HS-27A (cell line): Measurements from ENCODE around the gene PAN2.
A peak's percentile ranks its signal among the peaks of the same experiment; 100 is the strongest.
"Not testable (repeated sequence)": the region's sequence is repeated elsewhere in the genome, so short reads cannot be mapped to it uniquely, and the experiment has no call there.

Experiments
- DNase-seq: peaks from one replicate; pipeline ENCODE4 v3.0.0-alpha.2; 2012; ENCODE audit warnings: low read depth, missing footprints

PAN2 gene

GRCh38 chr12:56333679-56334489, at the start of gene PAN2:
TSS of gene PAN2 (minus strand) at chr12:56334000. CDS start at chr12:56333094, 906 bp downstream.
- peak; percentile 95 for DNase-seq

- DNase-seq: no peak
These were observed 48.8 kb upstream of the PAN2 start for GRCh38 chr12:56382611-56383010.

GRCh38 chr12:56377989-56378316, 44.2 kb upstream of the PAN2 start:
- no peak for DNase-seq

- DNase-seq: no peak
These were observed 43.6 kb upstream of the PAN2 start for GRCh38 chr12:56377310-56377988.

GRCh38 chr12:56375598-56376434, 42.0 kb upstream of the PAN2 start:
- no peak for DNase-seq

- no peak for DNase-seq
These were observed 41.2 kb upstream of the PAN2 start for GRCh38 chr12:56374726-56375597.

- DNase-seq: no peak
These were observed 39.7 kb upstream of the PAN2 start for GRCh38 chr12:56373515-56373914.

- DNase-seq: no peak
These were observed 33.1 kb upstream of the PAN2 start for GRCh38 chr12:56366948-56367347.

GRCh38 chr12:56362130-56363059, 28.6 kb upstream of the PAN2 start, which contains the start of gene APOF:
TSS of gene APOF (minus strand) at chr12:56362857. CDS start at chr12:56362745, 112 bp downstream.
- no peak for DNase-seq

GRCh38 chr12:56361487-56362129, 27.8 kb upstream of the PAN2 start:
- DNase-seq: no peak

GRCh38 chr12:56359851-56360767, 26.3 kb upstream of the PAN2 start, which contains the start of gene STAT2:
TSS of gene STAT2 (minus strand) at chr12:56360107. CDS start at chr12:56356571, 3,536 bp downstream.
- DNase-seq: peak; percentile 99

GRCh38 chr12:56358836-56359532, 25.2 kb upstream of the PAN2 start:
- peak; percentile 45 for DNase-seq

GRCh38 chr12:56351325-56351724, 17.5 kb upstream of the PAN2 start:
- no peak for DNase-seq

- DNase-seq: no peak
These were observed 16.9 kb upstream of the PAN2 start for GRCh38 chr12:56350662-56351061.

- DNase-seq: no peak
These were observed 15.0 kb upstream of the PAN2 start for GRCh38 chr12:56348776-56349175.

GRCh38 chr12:56347255-56347654, 13.5 kb upstream of the PAN2 start:
- not testable (repeated sequence) for DNase-seq

- no peak for DNase-seq
These were observed 12.9 kb upstream of the PAN2 start for GRCh38 chr12:56346675-56347074.

- not testable (repeated sequence) for DNase-seq
These were observed 8.5 kb upstream of the PAN2 start for GRCh38 chr12:56342290-56342689.
